RWPE2 (cell line): Measurements from ENCODE around the gene GRIK3.

ENCODE experiments used
- ATAC-seq: fragments of 200-7000 bp; cut with Tn5 transposase; 3 replicates; pipeline ENCODE4 v1.9.1; 2021; ENCODE audit warnings: low read depth
- DNase-seq: peaks from one replicate; pipeline ENCODE4 v3.0.0-alpha.2; 2020; ENCODE audit warnings: low spot score
- H3K27ac ChIP-seq: fragments of 450-650 bp; 2 replicates; pipeline ENCODE4 v1.5.1; 2017; ENCODE audit warnings: mild to moderate bottlenecking; ENCODE audit not compliant: poor library complexity, severe bottlenecking
- H3K27me3 ChIP-seq: fragments of 250-450 bp; sonication (Bioruptor Pico); 2 replicates; pipeline ENCODE4 v1.5.1; 2021; ENCODE audit warnings: mild to moderate bottlenecking, moderate library complexity; ENCODE audit not compliant: insufficient read depth, poor library complexity, severe bottlenecking
- H3K36me3 ChIP-seq: fragments of 250-450 bp; sonication (Bioruptor Pico); 2 replicates; pipeline ENCODE4 v1.5.1; 2020; ENCODE audit warnings: low read depth, mild to moderate bottlenecking, moderate library complexity
- H3K4me1 ChIP-seq: fragments of 250-450 bp; sonication (Bioruptor Pico); 2 replicates; pipeline ENCODE4 v1.5.1; 2021; ENCODE audit warnings: mild to moderate bottlenecking, moderate library complexity; ENCODE audit not compliant: insufficient read depth, poor library complexity, severe bottlenecking
- H3K4me3 ChIP-seq: fragments of 250-450 bp; sonication (Bioruptor Pico); 2 replicates; pipeline ENCODE4 v1.5.1; 2021; ENCODE audit warnings: mild to moderate bottlenecking, moderate library complexity; ENCODE audit not compliant: severe bottlenecking
- H3K9me3 ChIP-seq: fragments of 250-450 bp; sonication (Bioruptor Pico); 2 replicates; pipeline ENCODE4 v1.5.1; 2021; ENCODE audit warnings: mild to moderate bottlenecking, moderate library complexity; ENCODE audit not compliant: severe bottlenecking
- CTCF ChIP-seq: fragments of 450-650 bp; IDR thresholded peaks from one replicate; pipeline ENCODE4 v1.5.1; 2017; ENCODE audit warnings: mild to moderate bottlenecking, moderate library complexity; ENCODE audit not compliant: poor library complexity, severe bottlenecking

The GRIK3 gene

DNA sequence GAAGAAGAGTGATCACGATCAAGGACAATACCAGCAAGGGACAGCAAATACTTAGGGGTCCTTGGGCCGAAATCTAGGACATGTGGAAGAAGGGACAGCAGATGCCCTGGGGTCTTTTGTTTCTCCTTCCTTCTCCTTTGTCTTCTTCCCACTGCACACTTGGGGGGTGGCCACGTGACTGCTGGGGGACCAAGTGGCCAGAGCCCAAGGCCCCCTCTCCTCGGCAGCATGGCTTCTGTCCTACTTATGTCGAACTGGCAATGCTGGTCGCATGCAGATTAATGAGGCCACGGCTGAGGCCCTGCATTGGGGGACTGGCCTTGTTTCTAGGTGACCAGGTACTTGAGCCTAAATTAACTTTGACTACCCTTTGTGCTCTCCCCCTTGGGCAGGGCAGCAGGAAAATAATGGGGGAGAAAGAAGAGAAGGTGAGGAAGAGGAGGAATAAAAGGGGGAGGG is 83.0 kb downstream of the GRIK3 start:
- no peaks in the 10 kb centered on the region for H3K27me3 ChIP-seq
- ATAC-seq (no peak), DNase-seq (no peak)
- no peak overlapping the region for H3K4me3 ChIP-seq
- no peaks in the 10 kb centered on the region for H3K4me1 ChIP-seq
- H3K36me3 ChIP-seq, result no peaks in the 10 kb centered on the region
- no peak overlapping the region for H3K27ac ChIP-seq
- no peak for TF ChIP-seq CTCF
- H3K9me3 ChIP-seq, result no peaks in the 10 kb centered on the region

- Histone ChIP-seq H3K27me3 (no peaks in the 10 kb centered on the region), H3K4me3 (no peak overlapping the region)
- DNase-seq, result no peak
Observed at GRCh38 chr1:36950604-36951291, 83.6 kb downstream of the GRIK3 start.

GRCh38 chr1:36948606-36949005 is 85.7 kb downstream of the GRIK3 start:
- H3K27ac ChIP-seq, result no peak overlapping the region
- H3K27me3 ChIP-seq, result no peaks in the 10 kb centered on the region
- H3K4me3 ChIP-seq, result no peak overlapping the region
- ATAC-seq (no peak), DNase-seq (no peak)
- no peaks in the 10 kb centered on the region for H3K9me3 ChIP-seq
- no peak for TF ChIP-seq CTCF
- H3K36me3 ChIP-seq, result no peaks in the 10 kb centered on the region
- H3K4me1 ChIP-seq, result no peaks in the 10 kb centered on the region

More at GRCh38 chr1:36950604-36951291, 83.6 kb downstream of the GRIK3 start:
- Histone ChIP-seq H3K27ac (no peak overlapping the region), H3K4me1 (no peaks in the 10 kb centered on the region), H3K9me3 (no peaks in the 10 kb centered on the region), H3K36me3 (no peaks in the 10 kb centered on the region)
- no peak for TF ChIP-seq CTCF
- no peak for ATAC-seq

- ATAC-seq (no peak), DNase-seq (no peak)
- no peak overlapping the region for H3K27ac ChIP-seq
- no peak for TF ChIP-seq CTCF
- no peak overlapping the region for H3K4me3 ChIP-seq
- H3K27me3 ChIP-seq, result no peaks in the 10 kb centered on the region
- no peaks in the 10 kb centered on the region for H3K4me1 ChIP-seq
- no peaks in the 10 kb centered on the region for H3K9me3 ChIP-seq
- no peaks in the 10 kb centered on the region for H3K36me3 ChIP-seq
Observed at GRCh38 chr1:36948147-36948546, 86.2 kb downstream of the GRIK3 start.

- TF ChIP-seq CTCF, result no peak
- DNase-seq, result no peak
- H3K9me3 ChIP-seq, result no peaks in the 10 kb centered on the region
- no peaks in the 10 kb centered on the region for H3K4me1 ChIP-seq
- H3K36me3 ChIP-seq, result no peaks in the 10 kb centered on the region
- ATAC-seq, result no peak
- no peak overlapping the region for H3K27ac ChIP-seq
- H3K4me3 ChIP-seq, result no peak overlapping the region
- no peaks in the 10 kb centered on the region for H3K27me3 ChIP-seq
Observed at GRCh38 chr1:36947384-36947783, 86.9 kb downstream of the GRIK3 start.
